GM23338 (cell line): ENCODE data around the gene GFOD1. TPM values are rescaled to one million over a fixed set of nuclear protein-coding genes. Genes with fewer than 3 reads are reported as not detected.
A peak's percentile ranks its signal among the peaks of the same experiment; 100 is the strongest.

Source experiments
- ATAC-seq: fragments of 200-7000 bp; cut with Tn5 transposase; 3 replicates; pipeline ENCODE4 v1.9.1; 2020
- DNase-seq: peaks from one replicate; pipeline ENCODE4 v3.0.0-alpha.2; 2015; ENCODE audit warnings: low spot score
- H2AFZ ChIP-seq: fragments of 200-600 bp; sonication (generic); 2 replicates; pipeline ENCODE4 v1.8.0; 2016; ENCODE audit warnings: antibody characterized with exemption, mild to moderate bottlenecking, moderate library complexity
- H3F3A ChIP-seq: fragments of 200-600 bp; sonication (generic); replicated peaks from 2 replicates; pipeline ENCODE4 v1.8.0; 2017; ENCODE audit warnings: antibody characterized with exemption, mixed run types, low read depth
- H3K27ac ChIP-seq: fragments of 200-600 bp; sonication (generic); 2 replicates; pipeline ENCODE4 v1.6.1; 2016; ENCODE audit warnings: low read depth
- H3K27me3 ChIP-seq: fragments of 200-600 bp; sonication (generic); 2 replicates; pipeline ENCODE4 v1.8.0; 2016; ENCODE audit warnings: mild to moderate bottlenecking, mixed run types, moderate library complexity; ENCODE audit not compliant: insufficient read depth
- H3K36me3 ChIP-seq: fragments of 200-600 bp; sonication (generic); 2 replicates; pipeline ENCODE4 v1.8.0; 2016; ENCODE audit warnings: mild to moderate bottlenecking; ENCODE audit not compliant: insufficient read depth
- H3K4me1 ChIP-seq: fragments of 200-600 bp; sonication (generic); 2 replicates; pipeline ENCODE4 v1.8.0; 2016; ENCODE audit warnings: mild to moderate bottlenecking, moderate library complexity; ENCODE audit not compliant: insufficient read depth
- H3K4me2 ChIP-seq: fragments of 200-600 bp; sonication (generic); 2 replicates; pipeline ENCODE4 v1.7.1; 2017; ENCODE audit warnings: mixed run types
- H3K4me3 ChIP-seq: fragments of 200-600 bp; sonication (generic); 2 replicates; pipeline ENCODE4 v1.6.1; 2016; ENCODE audit warnings: mixed run types
- H3K79me2 ChIP-seq: fragments of 200-600 bp; sonication (generic); replicated peaks from 2 replicates; pipeline ENCODE4 v1.8.0; 2017; ENCODE audit warnings: mild to moderate bottlenecking; ENCODE audit not compliant: insufficient read depth
- H3K9me2 ChIP-seq: fragments of 200-600 bp; sonication (generic); 2 replicates; pipeline ENCODE4 v1.8.0; 2017; ENCODE audit not compliant: insufficient read depth
- H4K20me1 ChIP-seq: fragments of 200-600 bp; sonication (generic); replicated peaks from 2 replicates; pipeline ENCODE4 v1.8.0; 2017; ENCODE audit warnings: mild to moderate bottlenecking; ENCODE audit not compliant: insufficient read depth
- H3K27ac Mint-ChIP-seq: 2 replicates; pipeline ENCODE4 v1.8.0; 2020; ENCODE audit warnings: inconsistent platforms, mild to moderate bottlenecking, moderate library complexity, mixed read lengths
- H3K27me3 Mint-ChIP-seq: 3 replicates; pipeline ENCODE4 v1.8.0; 2022; ENCODE audit warnings: low read depth, mild to moderate bottlenecking, moderate library complexity, mixed read lengths, inconsistent platforms; ENCODE audit not compliant: insufficient read depth, poor library complexity
- H3K36me3 Mint-ChIP-seq: 3 replicates; pipeline ENCODE4 v1.8.0; 2021; ENCODE audit warnings: low read depth, mild to moderate bottlenecking, inconsistent platforms, moderate library complexity, mixed read lengths
- H3K4me1 Mint-ChIP-seq: 3 replicates; pipeline ENCODE4 v1.8.0; 2020; ENCODE audit warnings: mild to moderate bottlenecking, inconsistent platforms, mixed read lengths
- H3K4me3 Mint-ChIP-seq: 3 replicates; pipeline ENCODE4 v1.8.0; 2021; ENCODE audit warnings: moderate library complexity, mild to moderate bottlenecking, inconsistent platforms, mixed read lengths
- H3K9me3 Mint-ChIP-seq: 3 replicates; pipeline ENCODE4 v1.8.0; 2020; ENCODE audit warnings: moderate library complexity, mild to moderate bottlenecking, inconsistent platforms, mixed read lengths
- CREB1 ChIP-seq: fragments of 250-450 bp; sonication (Bioruptor Pico); IDR thresholded peaks from 2 replicates; pipeline ENCODE4 v1.5.0; 2020; ENCODE audit warnings: low read depth, mild to moderate bottlenecking, moderate library complexity
- EZH2phosphoT487 ChIP-seq: fragments of 200-600 bp; sonication (generic); IDR thresholded peaks from one replicate; pipeline ENCODE4 v1.8.1; 2018; ENCODE audit warnings: antibody characterized with exemption; ENCODE audit not compliant: unreplicated experiment
- JUNB ChIP-seq: IDR thresholded peaks from one replicate; pipeline ENCODE4 v1.6.1; 2016; ENCODE audit warnings: antibody characterized with exemption; ENCODE audit not compliant: unreplicated experiment
- NANOG ChIP-seq: IDR thresholded peaks from 2 replicates; pipeline ENCODE4 v1.6.1; 2016; ENCODE audit warnings: antibody characterized with exemption, borderline replicate concordance
- POLR2AphosphoS5 ChIP-seq: IDR thresholded peaks from 2 replicates; pipeline ENCODE4 v1.6.1; 2016; ENCODE audit warnings: antibody characterized with exemption, low read depth
- STAT1 ChIP-seq: IDR thresholded peaks from one replicate; pipeline ENCODE4 v1.6.1; 2016; ENCODE audit warnings: antibody characterized with exemption; ENCODE audit not compliant: unreplicated experiment
- ZNF114 ChIP-seq: fragments of 250-450 bp; sonication (Bioruptor Pico); IDR thresholded peaks from 2 replicates; pipeline ENCODE4 v1.5.0; 2020; ENCODE audit warnings: mild to moderate bottlenecking, moderate library complexity
- ZNF331 ChIP-seq: fragments of 250-450 bp; sonication (Bioruptor Pico); IDR thresholded peaks from 2 replicates; pipeline ENCODE4 v1.5.0; 2020; ENCODE audit warnings: low read depth, mild to moderate bottlenecking, moderate library complexity
- polyA plus RNA-seq: library from polyadenylated mRNA; unstranded; fragments of >200 nt; fragmentation: Nextera tagmentation; extraction: Ambion mirVana; gene quantifications from 2 replicates; pipeline ENCODE4 v1.2.1, GENCODE V29; 2016
- total RNA-seq: library from RNA; depleted of rRNA; stranded (reverse); fragments of >200 nt; shearing (Covaris generic); gene quantifications from 2 replicates; pipeline ENCODE4 v1.2.3, GENCODE V29; 2014
- TF ChIP-seq, protein P1 (sequence below), 2 experiments: fragments of 200-600 bp in 1 of 2; sonication (generic) in 1 of 2; conservative IDR thresholded peaks; 2 replicates each; pipeline versions ENCODE4 v1.5.1 to v1.6.1; 2016 to 2017; ENCODE audit warnings: antibody characterized with exemption in 2 of 2, low read depth in 2 of 2, mild to moderate bottlenecking in 2 of 2, moderate library complexity in 1 of 2
- TF ChIP-seq, protein P2 (sequence below): IDR thresholded peaks from 2 replicates; pipeline ENCODE4 v1.6.1; 2016; ENCODE audit warnings: antibody characterized with exemption

The GFOD1 gene
- total and polyA plus RNA-seq, 2 experiments from 2014 or later, result 4.9 to 12.8 TPM

DNA sequence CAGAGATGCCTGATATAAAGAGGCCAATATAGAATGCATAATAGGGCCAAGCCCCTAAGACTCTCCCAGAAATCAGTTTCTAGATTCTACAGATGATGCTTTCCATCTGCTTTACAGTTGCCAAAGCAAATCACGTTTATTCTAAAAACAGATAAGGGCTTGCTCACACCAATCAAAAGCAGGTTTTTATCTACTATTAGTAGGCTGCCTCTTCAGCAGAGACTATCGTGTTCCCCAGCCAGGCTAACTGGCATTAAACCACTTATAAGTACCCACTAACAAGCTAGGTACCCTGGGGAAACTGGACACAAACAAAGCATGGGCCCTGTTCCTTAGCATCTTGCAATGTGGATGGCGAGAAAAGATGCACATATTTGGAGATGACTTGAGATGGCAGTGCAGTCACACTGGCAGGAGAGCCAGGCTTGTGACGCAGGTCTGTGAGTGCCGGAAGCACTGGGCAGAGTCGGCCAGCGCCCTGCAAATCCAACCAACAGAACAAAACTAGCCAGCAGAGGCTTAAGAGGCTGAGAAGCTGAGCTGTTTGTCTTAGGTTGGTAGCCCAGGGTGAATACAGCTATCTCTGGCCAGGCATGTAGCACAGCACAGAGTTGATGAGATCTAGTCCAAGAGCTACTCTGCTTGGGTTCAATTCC is 73.4 kb downstream of the GFOD1 start:
- Histone ChIP-seq H3K4me3 (no peak overlapping the region), H4K20me1 (no peaks in the 10 kb centered on the region), H3K4me2 (no peak overlapping the region), H3K27me3 (no peaks in the 10 kb centered on the region), H3F3A (peaks cover 4% of the 10 kb centered on the region; the same call in 1 of the 2 replicates), H3K9me2 (no peaks in the 10 kb centered on the region; the same call in 1 of the 2 replicates), H3K79me2 (no peaks in the 10 kb centered on the region), H3K4me1 (peaks cover 6% of the 10 kb centered on the region), H3K27ac (no peak overlapping the region), H2AFZ (no peak overlapping the region), H3K36me3 (no peaks in the 10 kb centered on the region)
- DNase-seq (no peak), ATAC-seq (no peak; the same call in 2 of the 3 replicates)
- no peak overlapping the region for H3K4me3 Mint-ChIP-seq
- no peak for TF ChIP-seq JUNB
- no peak for TF ChIP-seq EZH2phosphoT487
- TF ChIP-seq CREB1 (CRISPR knock-in tag), result no peak
- TF ChIP-seq POLR2AphosphoS5, result no peak
- no peak for TF ChIP-seq NANOG
- no peak for TF ChIP-seq ZNF114 (CRISPR knock-in tag)
- TF ChIP-seq, protein P1, sequence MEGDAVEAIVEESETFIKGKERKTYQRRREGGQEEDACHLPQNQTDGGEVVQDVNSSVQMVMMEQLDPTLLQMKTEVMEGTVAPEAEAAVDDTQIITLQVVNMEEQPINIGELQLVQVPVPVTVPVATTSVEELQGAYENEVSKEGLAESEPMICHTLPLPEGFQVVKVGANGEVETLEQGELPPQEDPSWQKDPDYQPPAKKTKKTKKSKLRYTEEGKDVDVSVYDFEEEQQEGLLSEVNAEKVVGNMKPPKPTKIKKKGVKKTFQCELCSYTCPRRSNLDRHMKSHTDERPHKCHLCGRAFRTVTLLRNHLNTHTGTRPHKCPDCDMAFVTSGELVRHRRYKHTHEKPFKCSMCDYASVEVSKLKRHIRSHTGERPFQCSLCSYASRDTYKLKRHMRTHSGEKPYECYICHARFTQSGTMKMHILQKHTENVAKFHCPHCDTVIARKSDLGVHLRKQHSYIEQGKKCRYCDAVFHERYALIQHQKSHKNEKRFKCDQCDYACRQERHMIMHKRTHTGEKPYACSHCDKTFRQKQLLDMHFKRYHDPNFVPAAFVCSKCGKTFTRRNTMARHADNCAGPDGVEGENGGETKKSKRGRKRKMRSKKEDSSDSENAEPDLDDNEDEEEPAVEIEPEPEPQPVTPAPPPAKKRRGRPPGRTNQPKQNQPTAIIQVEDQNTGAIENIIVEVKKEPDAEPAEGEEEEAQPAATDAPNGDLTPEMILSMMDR (conservative IDR thresholded peaks at IDR 0.05; ENCODE audit: low read depth in 2 of 2), result peak in 1 of 2 experiments; percentile 28; a peak in 1 of 4 replicates
- TF ChIP-seq, protein P2, sequence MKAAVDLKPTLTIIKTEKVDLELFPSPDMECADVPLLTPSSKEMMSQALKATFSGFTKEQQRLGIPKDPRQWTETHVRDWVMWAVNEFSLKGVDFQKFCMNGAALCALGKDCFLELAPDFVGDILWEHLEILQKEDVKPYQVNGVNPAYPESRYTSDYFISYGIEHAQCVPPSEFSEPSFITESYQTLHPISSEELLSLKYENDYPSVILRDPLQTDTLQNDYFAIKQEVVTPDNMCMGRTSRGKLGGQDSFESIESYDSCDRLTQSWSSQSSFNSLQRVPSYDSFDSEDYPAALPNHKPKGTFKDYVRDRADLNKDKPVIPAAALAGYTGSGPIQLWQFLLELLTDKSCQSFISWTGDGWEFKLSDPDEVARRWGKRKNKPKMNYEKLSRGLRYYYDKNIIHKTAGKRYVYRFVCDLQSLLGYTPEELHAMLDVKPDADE, result no peak
- TF ChIP-seq STAT1, result no peak
- peaks cover 6% of the 10 kb centered on the region for H3K27me3 Mint-ChIP-seq
- H3K9me3 Mint-ChIP-seq, result no peaks in the 10 kb centered on the region
- peaks cover 48% of the 10 kb centered on the region for H3K4me1 Mint-ChIP-seq
- no peak overlapping the region for H3K27ac Mint-ChIP-seq
- peaks cover 5% of the 10 kb centered on the region; the same call in 1 of the 3 replicates for H3K36me3 Mint-ChIP-seq

DNA sequence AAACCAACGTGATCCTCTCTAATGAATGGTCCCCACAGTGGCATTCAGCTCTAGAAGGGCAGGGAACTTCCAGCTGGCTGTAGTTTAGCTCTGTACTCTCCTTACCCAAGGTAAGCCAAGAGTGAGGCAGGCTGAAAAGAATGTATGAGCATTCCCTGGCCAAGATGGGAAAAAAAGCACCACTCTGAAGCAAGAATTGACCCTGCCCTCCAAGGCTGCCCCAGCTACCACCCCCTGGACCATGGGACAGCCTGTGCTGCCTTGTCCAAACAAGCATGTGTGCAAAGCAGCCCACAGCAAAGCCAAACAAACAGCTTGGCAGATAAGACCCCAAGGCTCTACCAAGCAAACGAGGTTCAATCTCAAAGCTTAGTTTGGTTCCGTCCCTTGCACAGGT is 73.9 kb downstream of the GFOD1 start:
- Mint-ChIP-seq H3K4me3 (no peak overlapping the region; the same call in 2 of the 3 replicates), H3K27me3 (peaks cover 6% of the 10 kb centered on the region), H3K4me1 (peaks cover 42% of the 10 kb centered on the region), H3K9me3 (no peaks in the 10 kb centered on the region), H3K27ac (no peak overlapping the region), H3K36me3 (peaks cover 5% of the 10 kb centered on the region; the same call in 1 of the 3 replicates)
- Histone ChIP-seq H3K4me1 (peaks cover 6% of the 10 kb centered on the region), H3F3A (peaks cover 4% of the 10 kb centered on the region; the same call in 1 of the 2 replicates), H3K79me2 (no peaks in the 10 kb centered on the region), H3K27ac (no peak overlapping the region), H3K36me3 (no peaks in the 10 kb centered on the region), H3K9me2 (no peaks in the 10 kb centered on the region; the same call in 1 of the 2 replicates), H3K27me3 (no peaks in the 10 kb centered on the region), H2AFZ (no peak overlapping the region), H3K4me3 (no peak overlapping the region), H4K20me1 (no peaks in the 10 kb centered on the region), H3K4me2 (no peak overlapping the region)
- TF ChIP-seq STAT1, result no peak
- TF ChIP-seq, protein P2, result no peak
- no peak for TF ChIP-seq EZH2phosphoT487
- TF ChIP-seq ZNF331 (CRISPR knock-in tag), result no peak
- TF ChIP-seq CREB1 (CRISPR knock-in tag), result no peak
- 0 out of 3 replicates have a peak, but pooled peaks have one; percentile 22 for ATAC-seq
- no peak for DNase-seq
